Neural progenitor cell (in vitro differentiated cells): ENCODE data around the gene TBC1D2.

ENCODE experiments used
- EZH2 ChIP-seq: fragments of 200-600 bp; sonication (generic); IDR thresholded peaks from 2 replicates; pipeline ENCODE4 v1.6.1; 2017; ENCODE audit warnings: antibody characterized with exemption, mild to moderate bottlenecking, moderate library complexity
- EZH2phosphoT487 ChIP-seq: fragments of 200-600 bp; sonication (generic); IDR thresholded peaks from 2 replicates; pipeline ENCODE4 v1.6.1; 2017; ENCODE audit warnings: antibody characterized with exemption
- TF ChIP-seq, protein P1 (sequence below): fragments of 200-600 bp; sonication (generic); IDR thresholded peaks from 2 replicates; pipeline ENCODE4 v1.5.1; 2017; ENCODE audit warnings: antibody characterized with exemption, mild to moderate bottlenecking

DNA sequence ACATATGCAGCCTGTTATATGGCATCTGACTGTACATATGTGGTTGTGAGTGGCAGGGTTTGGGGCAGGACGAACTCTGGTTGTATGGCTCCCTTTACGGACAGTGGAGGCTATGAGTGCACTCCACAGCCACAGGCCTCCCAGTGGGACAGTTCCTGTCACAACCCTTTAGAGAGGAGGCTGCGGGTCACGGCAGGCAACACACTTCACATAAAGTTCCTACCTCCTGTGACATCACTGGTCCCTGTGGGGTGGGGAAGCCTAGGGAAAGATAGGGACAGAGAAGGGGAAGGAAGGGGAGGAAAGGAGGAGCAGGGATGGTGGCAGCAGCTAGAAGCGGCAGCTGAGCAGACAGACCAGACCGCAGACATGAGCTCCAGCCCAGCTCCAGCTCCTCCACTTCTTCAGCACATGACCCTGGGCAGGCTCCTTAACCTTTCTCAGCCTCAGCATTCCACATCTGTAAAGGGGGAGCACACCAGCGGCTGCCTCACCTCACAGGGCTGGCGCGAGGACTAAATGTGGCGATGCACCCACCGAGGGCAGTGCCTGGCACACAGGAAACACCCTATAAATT is 35.6 kb downstream of the TBC1D2 start:
- TF ChIP-seq, protein P1, sequence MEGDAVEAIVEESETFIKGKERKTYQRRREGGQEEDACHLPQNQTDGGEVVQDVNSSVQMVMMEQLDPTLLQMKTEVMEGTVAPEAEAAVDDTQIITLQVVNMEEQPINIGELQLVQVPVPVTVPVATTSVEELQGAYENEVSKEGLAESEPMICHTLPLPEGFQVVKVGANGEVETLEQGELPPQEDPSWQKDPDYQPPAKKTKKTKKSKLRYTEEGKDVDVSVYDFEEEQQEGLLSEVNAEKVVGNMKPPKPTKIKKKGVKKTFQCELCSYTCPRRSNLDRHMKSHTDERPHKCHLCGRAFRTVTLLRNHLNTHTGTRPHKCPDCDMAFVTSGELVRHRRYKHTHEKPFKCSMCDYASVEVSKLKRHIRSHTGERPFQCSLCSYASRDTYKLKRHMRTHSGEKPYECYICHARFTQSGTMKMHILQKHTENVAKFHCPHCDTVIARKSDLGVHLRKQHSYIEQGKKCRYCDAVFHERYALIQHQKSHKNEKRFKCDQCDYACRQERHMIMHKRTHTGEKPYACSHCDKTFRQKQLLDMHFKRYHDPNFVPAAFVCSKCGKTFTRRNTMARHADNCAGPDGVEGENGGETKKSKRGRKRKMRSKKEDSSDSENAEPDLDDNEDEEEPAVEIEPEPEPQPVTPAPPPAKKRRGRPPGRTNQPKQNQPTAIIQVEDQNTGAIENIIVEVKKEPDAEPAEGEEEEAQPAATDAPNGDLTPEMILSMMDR: no peak
- TF ChIP-seq EZH2phosphoT487 (no peak), EZH2 (no peak)
